Naive thymus-derived CD4-positive, alpha-beta T cell (primary cell): ENCODE measurements around the gene MAPK7. TPM values are rescaled to one million over a fixed set of nuclear protein-coding genes. Genes with fewer than 3 reads are reported as not detected.
A peak's percentile ranks its signal among the peaks of the same experiment; 100 is the strongest.

Experiments
- ATAC-seq: fragments of 150-1000 bp; cut with Tn5 transposase; 2 replicates; pipeline ENCODE4 v1.10.0; 2021; ENCODE audit warnings: mild to moderate bottlenecking, moderate library complexity
- CTCF ChIA-PET: fragments of 350-600 bp; sonication (Branson Sonifier 250); formaldehyde crosslinking; loops from one replicate; lab custom pipeline; 2021; ENCODE audit warnings: antibody characterized with exemption; lab: Charles Lee
- POLR2A ChIA-PET: fragments of 350-600 bp; sonication (Branson Sonifier 250); formaldehyde crosslinking; loops from one replicate; lab custom pipeline; 2021; ENCODE audit warnings: antibody characterized with exemption, inconsistent platforms; lab: Charles Lee
- DNase-seq, 9 donors: peaks; one replicate each; pipeline versions ENCODE4 v3.0.0 to v3.0.0-alpha.2; 2020 to 2022; ENCODE audit warnings: mixed read lengths in 1 of 9
- H3K27ac ChIP-seq: one replicate; pipeline ENCODE4 v1.7.0; 2013; ENCODE audit warnings: mild to moderate bottlenecking, low read depth, low read length, moderate library complexity
- H3K27me3 ChIP-seq, 2 donors: one replicate each; pipeline ENCODE4 v1.7.0; 2013; ENCODE audit warnings: low read length in 2 of 2, mild to moderate bottlenecking in 2 of 2, moderate library complexity in 2 of 2; ENCODE audit not compliant: control insufficient read depth in 2 of 2, insufficient read depth in 2 of 2
- H3K36me3 ChIP-seq, 3 experiments: 1 replicate in 2 of 3; 2 replicates in 1 of 3; pipeline ENCODE4 v1.7.0; 2013; ENCODE audit warnings: low read length in 3 of 3, mild to moderate bottlenecking in 3 of 3, moderate library complexity in 1 of 3; ENCODE audit not compliant: insufficient read depth in 3 of 3, control insufficient read depth in 2 of 3
- H3K4me1 ChIP-seq, 2 donors: one replicate each; pipeline ENCODE4 v1.7.0; 2013; ENCODE audit warnings: low read length in 2 of 2, mild to moderate bottlenecking in 2 of 2, moderate library complexity in 1 of 2; ENCODE audit not compliant: control insufficient read depth in 2 of 2, insufficient read depth in 2 of 2
- H3K4me3 ChIP-seq: 2 replicates; pipeline ENCODE4 v1.7.0; 2013; ENCODE audit warnings: mild to moderate bottlenecking, low read length
- H3K9me3 ChIP-seq, 3 experiments: 1 replicate in 2 of 3; 2 replicates in 1 of 3; pipeline ENCODE4 v1.7.0; 2013; ENCODE audit warnings: low read length in 3 of 3; ENCODE audit not compliant: control insufficient read depth in 2 of 3
- H3K27ac Mint-ChIP-seq, 9 donors: one replicate each; pipeline ENCODE4 v1.8.0; 2020 to 2022; ENCODE audit warnings: mixed read lengths in 9 of 9, mild to moderate bottlenecking in 8 of 9, moderate library complexity in 5 of 9, inconsistent platforms in 2 of 9
- H3K27me3 Mint-ChIP-seq, 5 donors: one replicate each; pipeline ENCODE4 v1.8.0; 2021 to 2022; ENCODE audit warnings: mixed read lengths in 5 of 5, mild to moderate bottlenecking in 1 of 5
- H3K36me3 Mint-ChIP-seq, 5 donors: one replicate each; pipeline ENCODE4 v1.8.0; 2020 to 2022; ENCODE audit warnings: mixed read lengths in 5 of 5, mild to moderate bottlenecking in 3 of 5, inconsistent platforms in 1 of 5
- H3K4me1 Mint-ChIP-seq, 7 donors: one replicate each; pipeline ENCODE4 v1.8.0; 2020 to 2022; ENCODE audit warnings: mixed read lengths in 7 of 7, mild to moderate bottlenecking in 3 of 7, inconsistent platforms in 1 of 7
- H3K4me3 Mint-ChIP-seq, 10 donors: one replicate each; pipeline ENCODE4 v1.8.0; 2020 to 2022; ENCODE audit warnings: mild to moderate bottlenecking in 10 of 10, mixed read lengths in 10 of 10, moderate library complexity in 6 of 10, inconsistent platforms in 2 of 10
- H3K9me3 Mint-ChIP-seq, 11 donors: one replicate each; pipeline ENCODE4 v1.8.0; 2020 to 2022; ENCODE audit warnings: mixed read lengths in 11 of 11, mild to moderate bottlenecking in 4 of 11, inconsistent platforms in 1 of 11, moderate library complexity in 1 of 11
- intact Hi-C, 2 donors: fragments of 100-400 bp; cut with micrococcal nuclease; formaldehyde crosslinking; loops; one replicate each; pipeline ENCODE4 v1.15.1; 2023
- polyA plus RNA-seq, 2 donors: library from polyadenylated mRNA; unstranded; fragments of 300-500 nt; fragmentation: Illumina TruSeq; gene quantifications; one replicate each; pipeline ENCODE4 v1.2.3, GENCODE V29; 2021
- total RNA-seq, 6 experiments: library from RNA in 5 of 6; stranded (reverse) in 5 of 6; gene quantifications; 1 replicate in 5 of 6; 2 replicates in 1 of 6; pipeline ENCODE4 v1.2.3 and lab custom pipeline; 2021 to 2026

Gene MAPK7
- total and polyA plus RNA-seq, 7 experiments from 2014 or later: 4.3 to 50.5 (median 25.7) TPM

DNA sequence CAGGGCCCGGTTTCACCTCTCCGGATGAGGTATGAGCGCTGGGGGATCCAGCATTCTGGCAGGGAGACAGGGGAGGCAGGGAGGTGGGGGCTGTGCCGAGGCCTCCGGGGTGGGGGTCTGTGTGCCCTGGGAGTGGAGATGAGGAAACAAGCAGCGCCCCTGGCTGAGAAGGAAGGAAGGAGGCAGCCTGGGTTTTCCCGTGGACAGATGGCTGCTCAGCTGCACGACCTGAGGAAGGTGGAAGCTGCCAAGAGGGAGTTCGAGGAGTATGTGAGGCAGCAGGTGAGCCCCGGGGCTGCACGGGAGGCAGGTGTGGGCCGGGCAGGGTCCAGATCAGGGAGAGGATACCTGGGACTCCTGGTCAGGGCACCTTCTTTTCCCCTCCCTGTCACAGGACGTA is 37.0 kb downstream of the MAPK7 start:
- H3K9me3 Mint-ChIP-seq: no peaks in the 10 kb centered on the region
- Histone ChIP-seq H3K27ac (no peak overlapping the region), H3K27me3 (no peaks in the 10 kb centered on the region), H3K4me1 (no peaks in the 10 kb centered on the region), H3K36me3 (no peaks in the 10 kb centered on the region), H3K9me3 (no peaks in the 10 kb centered on the region), H3K4me3 (no peak overlapping the region)
- no peaks in the 10 kb centered on the region for H3K36me3 Mint-ChIP-seq
- intact Hi-C loops: no loop called here
- no peak overlapping the region for H3K4me3 Mint-ChIP-seq
- H3K27me3 Mint-ChIP-seq: peaks cover 0 to 5% (median 0%) of the 10 kb centered on the region in 5 donors
- no peak overlapping the region for H3K27ac Mint-ChIP-seq
- POLR2A ChIA-PET: no interaction called here
- CTCF ChIA-PET: no interaction called here
- H3K4me1 Mint-ChIP-seq: peaks cover 0 to 18% (median 14%) of the 10 kb centered on the region in 7 donors
- DNase-seq: no peak
- no peak for ATAC-seq

DNA sequence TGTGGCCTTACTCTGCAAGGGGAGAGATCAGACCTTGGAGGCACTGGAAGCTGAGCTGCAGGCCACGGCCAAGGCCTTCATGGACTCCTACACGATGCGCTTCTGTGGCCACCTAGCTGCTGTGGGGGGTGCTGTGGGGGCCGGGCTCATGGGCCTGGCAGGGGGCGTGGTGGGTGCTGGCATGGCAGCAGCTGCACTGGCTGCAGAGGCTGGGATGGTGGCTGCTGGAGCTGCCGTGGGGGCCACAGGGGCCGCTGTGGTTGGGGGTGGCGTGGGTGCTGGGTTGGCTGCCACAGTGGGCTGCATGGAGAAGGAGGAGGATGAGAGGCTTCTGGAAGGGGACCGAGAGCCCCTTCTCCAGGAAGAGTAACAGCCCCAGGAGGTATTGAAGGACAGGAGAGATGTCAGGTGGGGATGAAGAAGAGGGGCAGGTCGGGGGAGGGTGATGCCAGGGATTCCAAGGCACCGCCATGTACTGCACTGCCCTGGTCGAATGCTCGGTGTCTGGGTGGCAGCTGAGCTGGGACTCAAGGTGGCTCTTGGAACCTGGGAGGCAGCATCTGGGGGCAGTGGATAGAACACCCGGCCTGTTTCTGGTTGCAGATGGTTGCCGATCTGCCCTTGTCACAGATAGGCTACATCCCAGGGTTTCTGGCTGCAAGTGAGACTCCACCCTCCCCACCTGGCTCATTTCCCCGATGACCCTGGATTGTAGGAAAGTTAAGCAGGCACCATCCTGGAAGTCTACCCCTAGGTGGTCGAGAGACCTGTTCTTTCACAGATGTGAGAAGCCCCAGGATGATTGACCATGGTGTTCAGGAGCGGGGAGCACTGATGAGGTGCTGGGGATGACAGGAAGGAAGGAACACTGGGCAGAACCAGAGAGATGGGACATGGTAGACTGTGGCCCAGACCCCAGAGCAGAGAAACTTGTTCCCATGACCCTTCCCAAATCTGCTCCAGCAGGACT is 37.8 kb downstream of the MAPK7 start:
- Mint-ChIP-seq H3K27me3 (peaks cover 0 to 4% (median 0%) of the 10 kb centered on the region in 5 donors), H3K4me3 (no peak overlapping the region), H3K9me3 (no peaks in the 10 kb centered on the region), H3K36me3 (no peaks in the 10 kb centered on the region), H3K27ac (no peak overlapping the region), H3K4me1 (peaks cover 0 to 18% (median 14%) of the 10 kb centered on the region in 7 donors)
- intact Hi-C loops: no loop called here
- DNase-seq (no peak), ATAC-seq (no peak)
- POLR2A ChIA-PET: no interaction called here
- H3K9me3 ChIP-seq: no peaks in the 10 kb centered on the region
- H3K27me3 ChIP-seq: no peaks in the 10 kb centered on the region
- no peaks in the 10 kb centered on the region for H3K4me1 ChIP-seq
- CTCF ChIA-PET: no interaction called here
- H3K4me3 ChIP-seq: no peak overlapping the region
- no peaks in the 10 kb centered on the region for H3K36me3 ChIP-seq
- no peak overlapping the region for H3K27ac ChIP-seq

DNA sequence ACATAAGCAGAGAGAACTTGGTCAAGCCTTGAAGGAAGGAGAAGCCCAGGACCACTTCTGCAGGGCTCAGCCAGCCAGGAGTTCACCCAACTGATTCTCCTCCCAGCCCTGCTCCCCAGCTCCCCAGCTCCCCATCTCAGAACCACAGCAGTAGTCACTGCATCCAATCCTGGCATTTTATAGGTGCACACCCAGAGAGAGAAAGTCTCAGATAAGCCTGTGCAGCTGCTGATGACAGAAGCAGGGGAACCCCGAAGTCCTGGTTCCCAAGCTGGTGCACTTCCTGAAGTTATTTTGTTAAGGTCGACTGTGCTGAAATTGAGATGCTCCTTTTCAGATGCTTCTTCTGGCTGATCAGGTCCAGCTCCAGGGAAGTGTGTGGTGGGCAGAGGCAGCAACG is 39.3 kb downstream of the MAPK7 start:
- DNase-seq (no peak), ATAC-seq (no peak)
- peak overlapping the region in 1 of 10 donors; percentile 23 for H3K4me3 Mint-ChIP-seq
- no peak overlapping the region for H3K27ac Mint-ChIP-seq
- no peaks in the 10 kb centered on the region for H3K36me3 Mint-ChIP-seq
- Histone ChIP-seq H3K4me3 (no peak overlapping the region), H3K9me3 (no peaks in the 10 kb centered on the region), H3K36me3 (no peaks in the 10 kb centered on the region), H3K27me3 (no peaks in the 10 kb centered on the region), H3K27ac (no peak overlapping the region), H3K4me1 (no peaks in the 10 kb centered on the region)
- ChIA-PET POLR2A (no interaction called here), CTCF (interaction anchor here (1.2 kb wide), 1 partner anchor 53 kb away, joined by 3 read pairs; no protein-coding TSS in a partner anchor)
- H3K4me1 Mint-ChIP-seq: peaks cover 0 to 18% (median 14%) of the 10 kb centered on the region in 7 donors
- peaks cover 0 to 4% (median 0%) of the 10 kb centered on the region in 5 donors for H3K27me3 Mint-ChIP-seq
- H3K9me3 Mint-ChIP-seq: no peaks in the 10 kb centered on the region
- intact Hi-C loops: no loop called here

DNA sequence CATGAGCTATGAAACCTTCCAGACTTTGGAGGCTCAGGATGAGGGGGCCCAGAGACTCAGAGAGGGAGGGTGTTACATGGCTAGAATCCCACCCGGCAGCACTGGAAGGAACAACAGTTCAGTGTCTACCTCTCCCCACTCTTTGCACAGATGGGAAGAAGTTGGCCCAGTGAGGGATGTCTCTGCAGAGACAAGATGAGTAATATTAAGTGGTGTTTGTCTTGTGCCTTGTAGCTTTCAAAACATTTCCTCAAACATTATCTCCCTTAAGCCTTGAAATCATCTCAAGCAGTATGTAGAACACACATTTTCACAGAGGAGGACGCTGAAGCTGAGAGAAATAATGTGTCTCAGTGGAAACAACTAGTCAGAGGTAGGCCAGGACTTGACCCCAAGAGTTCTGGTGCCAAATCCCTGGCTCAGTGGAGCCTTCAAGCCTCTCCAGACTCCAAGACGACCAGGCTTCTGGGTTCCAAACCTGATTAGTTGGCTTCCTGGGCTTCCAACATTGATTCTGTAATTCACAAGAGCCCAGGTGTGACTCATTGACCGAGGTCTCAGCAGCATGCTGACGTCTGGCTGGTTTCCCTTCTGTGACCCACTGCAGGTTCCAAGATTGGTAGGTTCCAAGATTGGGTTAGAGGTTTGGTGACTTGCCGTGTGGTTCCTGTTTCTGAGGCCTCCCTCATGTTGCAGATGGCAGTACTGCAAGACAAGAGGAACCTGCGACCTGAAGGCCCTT is 40.1 kb downstream of the MAPK7 start:
- ATAC-seq: peak; percentile 73

DNA sequence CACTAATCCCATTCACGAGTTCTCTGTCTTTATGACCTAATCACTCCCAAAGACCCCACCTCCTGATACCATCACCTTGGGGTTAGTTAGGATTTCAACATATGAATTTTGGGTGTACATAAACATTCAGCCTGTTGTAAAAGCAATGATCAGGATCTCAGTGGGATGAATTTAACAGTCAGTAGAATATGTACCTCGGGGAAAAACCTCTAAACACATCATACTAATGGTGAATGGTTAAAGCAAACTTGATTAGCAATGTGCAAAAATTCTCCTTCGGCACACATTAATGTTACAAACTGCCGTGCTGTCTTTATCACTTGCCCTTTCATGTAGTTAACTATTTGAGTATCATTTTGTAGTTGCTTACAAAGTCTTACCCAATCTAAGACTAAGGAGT is 42.9 kb downstream of the MAPK7 start:
- Histone ChIP-seq H3K4me3 (no peak overlapping the region), H3K9me3 (no peaks in the 10 kb centered on the region), H3K27ac (no peak overlapping the region), H3K27me3 (no peaks in the 10 kb centered on the region), H3K4me1 (no peaks in the 10 kb centered on the region), H3K36me3 (no peaks in the 10 kb centered on the region)
- ATAC-seq (no peak), DNase-seq (no peak)
- Mint-ChIP-seq H3K4me3 (no peak overlapping the region), H3K27me3 (peaks cover 0 to 9% (median 0%) of the 10 kb centered on the region in 5 donors), H3K27ac (no peak overlapping the region), H3K36me3 (no peaks in the 10 kb centered on the region), H3K4me1 (peaks cover 0 to 18% (median 14%) of the 10 kb centered on the region in 7 donors), H3K9me3 (no peaks in the 10 kb centered on the region)
- intact Hi-C loops: no loop called here
- ChIA-PET CTCF (no interaction called here), POLR2A (interaction anchor here (0.6 kb wide), 1 partner anchor 93 kb away, joined by 3 read pairs; no protein-coding TSS in a partner anchor)

More for the DNA sequence above, 40.1 kb downstream of the MAPK7 start:
- Histone ChIP-seq H3K4me1 (no peaks in the 10 kb centered on the region), H3K9me3 (no peaks in the 10 kb centered on the region), H3K36me3 (no peaks in the 10 kb centered on the region), H3K4me3 (no peak overlapping the region), H3K27ac (no peak overlapping the region), H3K27me3 (no peaks in the 10 kb centered on the region)
- Mint-ChIP-seq H3K9me3 (no peaks in the 10 kb centered on the region), H3K27me3 (peaks cover 0 to 5% (median 0%) of the 10 kb centered on the region in 5 donors), H3K36me3 (no peaks in the 10 kb centered on the region), H3K4me1 (peaks cover 0 to 18% (median 14%) of the 10 kb centered on the region in 7 donors), H3K27ac (peak overlapping the region in 2 of 9 donors; percentile 6 to 13), H3K4me3 (no peak overlapping the region)
- POLR2A ChIA-PET: no interaction called here
- no peak for DNase-seq
- intact Hi-C loops: no loop called here
- CTCF ChIA-PET: interaction anchor here (1.2 kb wide), 1 partner anchor 54 kb away, joined by 3 read pairs; no protein-coding TSS in a partner anchor

DNA sequence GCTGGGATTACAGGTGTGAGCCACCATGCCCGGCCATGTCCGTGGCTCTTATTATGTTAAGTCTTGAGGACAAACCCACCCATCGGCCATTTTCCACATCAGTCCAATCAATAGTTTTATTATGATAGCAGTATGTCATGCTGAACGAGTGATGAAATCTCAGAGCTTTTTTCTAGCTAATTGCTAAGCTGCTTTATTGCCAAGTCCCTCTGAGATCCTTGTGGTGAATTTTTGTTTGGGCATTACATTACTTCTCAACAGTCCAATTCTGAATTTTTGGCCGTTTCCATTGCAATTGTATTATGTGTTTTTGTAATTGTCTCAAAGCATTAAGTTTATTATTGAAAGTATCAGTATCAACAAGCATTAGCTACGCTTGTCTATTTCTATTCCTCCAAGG is 43.6 kb downstream of the MAPK7 start:
- Mint-ChIP-seq H3K4me1 (peaks cover 0 to 18% (median 14%) of the 10 kb centered on the region in 7 donors), H3K9me3 (no peaks in the 10 kb centered on the region), H3K27ac (no peak overlapping the region), H3K4me3 (no peak overlapping the region), H3K36me3 (no peaks in the 10 kb centered on the region), H3K27me3 (peaks cover 0 to 10% (median 0%) of the 10 kb centered on the region in 5 donors)
- CTCF ChIA-PET: no interaction called here
- intact Hi-C loops: no loop called here
- Histone ChIP-seq H3K9me3 (no peaks in the 10 kb centered on the region), H3K27ac (no peak overlapping the region), H3K4me1 (no peaks in the 10 kb centered on the region), H3K27me3 (no peaks in the 10 kb centered on the region), H3K36me3 (no peaks in the 10 kb centered on the region), H3K4me3 (no peak overlapping the region)
- ATAC-seq (no peak), DNase-seq (no peak)
- POLR2A ChIA-PET: interaction anchor here (0.6 kb wide), 1 partner anchor 94 kb away, joined by 3 read pairs; no protein-coding TSS in a partner anchor
